Karpas-422 (cell line): Measurements from ENCODE around the gene BTBD7. TPM values are rescaled to one million over a fixed set of nuclear protein-coding genes. Genes with fewer than 3 reads are reported as not detected.

ENCODE experiments used
- DNase-seq: peaks from one replicate; pipeline ENCODE4 v3.0.0-alpha.2; 2015
- H2AFZ ChIP-seq: fragments of 200-600 bp; sonication (generic); 2 replicates; pipeline ENCODE4 v1.6.1; 2014; ENCODE audit warnings: antibody characterized with exemption, low read length, mixed read lengths
- H3K27ac ChIP-seq: fragments of 200-600 bp; sonication (generic); 2 replicates; pipeline ENCODE4 v1.5.1; 2014; ENCODE audit warnings: mild to moderate bottlenecking, low read length, moderate library complexity
- H3K27me3 ChIP-seq: fragments of 200-600 bp; sonication (generic); 2 replicates; pipeline ENCODE4 v1.6.1; 2014; ENCODE audit warnings: low read length, mixed read lengths
- H3K36me3 ChIP-seq: fragments of 200-600 bp; sonication (generic); 2 replicates; pipeline ENCODE4 v1.6.1; 2014; ENCODE audit warnings: low read length, mixed read lengths; ENCODE audit not compliant: insufficient read depth
- H3K4me1 ChIP-seq: fragments of 200-600 bp; sonication (generic); 2 replicates; pipeline ENCODE4 v1.6.1; 2014; ENCODE audit warnings: mild to moderate bottlenecking, low read length, mixed read lengths
- H3K4me2 ChIP-seq: fragments of 200-600 bp; sonication (generic); 2 replicates; pipeline ENCODE4 v1.6.1; 2014; ENCODE audit warnings: low read length, low read depth, mild to moderate bottlenecking; ENCODE audit not compliant: poor library complexity, severe bottlenecking
- H3K4me3 ChIP-seq: fragments of 200-600 bp; sonication (generic); 2 replicates; pipeline ENCODE4 v1.5.1; 2014; ENCODE audit warnings: mild to moderate bottlenecking, antibody characterized with exemption, low read length, mixed read lengths
- H3K79me2 ChIP-seq: fragments of 200-600 bp; sonication (generic); 2 replicates; pipeline ENCODE4 v1.6.1; 2014; ENCODE audit warnings: mild to moderate bottlenecking, low read length, mixed read lengths
- H3K9ac ChIP-seq: fragments of 200-600 bp; sonication (generic); 2 replicates; pipeline ENCODE4 v1.6.0; 2014; ENCODE audit warnings: low read length
- H3K9me2 ChIP-seq: fragments of 200-600 bp; sonication (generic), shearing (Covaris generic); replicated peaks from 2 replicates; pipeline ENCODE4 v1.6.0; 2014; ENCODE audit warnings: mild to moderate bottlenecking, low read length, moderate library complexity; ENCODE audit not compliant: insufficient read depth
- H3K9me3 ChIP-seq: fragments of 300-700, 200-600 bp; sonication (generic); 2 replicates; pipeline ENCODE4 v1.6.1; 2014; ENCODE audit warnings: low read length, mixed read lengths
- H4K20me1 ChIP-seq: fragments of 200-600 bp; sonication (generic); 2 replicates; pipeline ENCODE4 v1.6.1; 2014; ENCODE audit warnings: mild to moderate bottlenecking, antibody characterized with exemption, low read length, low read depth; ENCODE audit not compliant: insufficient read depth
- total RNA-seq: library from RNA; depleted of rRNA; stranded (reverse); fragments of >200 nt; shearing (Covaris generic); gene quantifications from 2 replicates; pipeline ENCODE4 v1.2.3, GENCODE V29; 2014; ENCODE audit warnings: low replicate concordance

The BTBD7 gene
- total RNA-seq, 1 experiment from 2014 or later = 27.4 TPM

DNA sequence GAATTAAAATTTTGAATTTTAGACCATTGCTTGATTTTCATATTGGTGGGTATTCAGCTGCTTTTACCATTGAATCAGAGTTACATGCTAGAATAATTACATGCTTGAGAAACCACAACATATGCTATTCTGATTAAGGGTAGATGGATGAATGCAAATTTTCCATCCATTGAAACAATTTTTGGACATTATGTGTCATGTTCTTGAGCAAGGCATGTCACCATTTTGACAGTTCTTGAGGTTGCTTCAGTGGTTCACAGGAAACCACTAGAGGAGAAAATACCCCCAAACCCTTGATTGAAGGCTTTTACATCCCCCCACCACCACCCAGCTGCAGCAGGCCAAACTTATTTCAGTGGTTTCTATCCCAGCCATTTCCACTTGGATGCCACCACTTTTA lies 112.3 kb downstream of the BTBD7 start:
- Histone ChIP-seq H3K79me2 (no peaks in the 10 kb centered on the region), H2AFZ (no peak overlapping the region), H3K4me3 (no peak overlapping the region), H3K9me3 (no peaks in the 10 kb centered on the region), H3K9me2 (no peaks in the 10 kb centered on the region), H3K27ac (no peak overlapping the region), H3K4me2 (no peak overlapping the region), H3K27me3 (no peaks in the 10 kb centered on the region), H3K4me1 (peaks cover 2% of the 10 kb centered on the region; the same call in 1 of the 2 replicates), H4K20me1 (no peaks in the 10 kb centered on the region), H3K9ac (no peak overlapping the region), H3K36me3 (peaks cover 44% of the 10 kb centered on the region)
- peak; percentile 61 for DNase-seq

DNA sequence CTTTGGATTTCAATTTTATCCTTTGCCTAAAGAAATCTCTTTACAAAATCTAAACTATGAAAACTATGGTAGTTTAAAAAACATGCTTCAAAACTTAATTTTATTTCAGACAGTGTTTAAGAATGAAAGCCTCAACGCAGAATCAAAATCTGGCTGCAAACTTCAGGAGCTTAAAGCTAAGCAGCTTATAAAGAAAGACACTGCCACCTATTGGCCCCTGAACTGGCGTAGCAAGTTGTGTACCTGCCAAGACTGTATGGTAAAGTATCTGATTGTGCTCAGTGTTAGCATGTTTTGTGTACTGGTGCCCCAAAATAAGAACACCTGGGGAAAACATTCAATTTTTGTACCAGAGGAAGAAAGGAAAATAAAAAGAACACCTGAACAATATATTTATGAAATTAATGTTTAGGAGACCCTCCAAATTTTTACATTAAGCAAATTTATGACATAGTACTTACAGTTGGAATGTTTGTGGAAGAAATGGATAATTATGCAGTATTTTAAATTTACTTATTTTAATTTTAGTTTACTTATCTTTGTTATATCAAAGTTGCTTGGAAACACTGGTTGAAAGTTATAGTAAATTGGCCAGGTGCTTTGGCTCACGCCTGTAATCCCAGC lies 113.6 kb downstream of the BTBD7 start:
- H3K36me3 ChIP-seq = peaks cover 43% of the 10 kb centered on the region
- H3K9ac ChIP-seq = no peak overlapping the region
- no peaks in the 10 kb centered on the region for H3K9me3 ChIP-seq
- no peaks in the 10 kb centered on the region for H3K79me2 ChIP-seq
- H3K4me3 ChIP-seq = no peak overlapping the region
- no peak overlapping the region for H3K4me2 ChIP-seq
- peak; percentile 89 for DNase-seq
- H2AFZ ChIP-seq = no peak overlapping the region
- no peaks in the 10 kb centered on the region for H3K27me3 ChIP-seq
- no peak overlapping the region for H3K27ac ChIP-seq
- no peaks in the 10 kb centered on the region for H4K20me1 ChIP-seq
- no peaks in the 10 kb centered on the region for H3K9me2 ChIP-seq
- H3K4me1 ChIP-seq = peaks cover 2% of the 10 kb centered on the region; the same call in 1 of the 2 replicates

DNA sequence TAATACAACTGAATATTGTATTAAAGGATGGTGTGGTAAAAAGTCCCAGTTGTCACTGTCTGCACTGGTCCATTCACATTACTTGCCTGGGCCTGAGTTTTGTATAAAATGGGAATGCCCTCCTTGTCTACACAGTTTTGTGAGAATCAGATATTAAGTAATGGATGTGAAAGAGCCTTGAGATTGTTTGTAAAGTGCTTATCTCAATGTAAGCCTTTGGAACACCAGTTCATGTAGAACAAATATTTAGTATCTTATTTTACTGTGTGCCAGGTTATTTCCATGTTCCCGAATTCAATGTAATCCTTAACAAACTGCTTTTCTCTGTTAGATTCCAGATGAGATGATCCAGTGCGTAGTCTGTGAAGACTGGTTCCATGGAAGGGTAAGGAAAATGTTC lies 118.2 kb downstream of the BTBD7 start:
- Histone ChIP-seq H2AFZ (no peak overlapping the region), H3K9me2 (no peaks in the 10 kb centered on the region), H3K4me3 (no peak overlapping the region), H3K9me3 (no peaks in the 10 kb centered on the region), H3K4me2 (no peak overlapping the region), H3K79me2 (peaks cover 14% of the 10 kb centered on the region), H3K36me3 (peaks cover 39% of the 10 kb centered on the region; the same call in 1 of the 2 replicates), H3K27ac (no peak overlapping the region), H3K4me1 (peaks cover 22% of the 10 kb centered on the region), H3K27me3 (no peaks in the 10 kb centered on the region), H3K9ac (no peak overlapping the region), H4K20me1 (no peaks in the 10 kb centered on the region)
- no peak for DNase-seq

DNA sequence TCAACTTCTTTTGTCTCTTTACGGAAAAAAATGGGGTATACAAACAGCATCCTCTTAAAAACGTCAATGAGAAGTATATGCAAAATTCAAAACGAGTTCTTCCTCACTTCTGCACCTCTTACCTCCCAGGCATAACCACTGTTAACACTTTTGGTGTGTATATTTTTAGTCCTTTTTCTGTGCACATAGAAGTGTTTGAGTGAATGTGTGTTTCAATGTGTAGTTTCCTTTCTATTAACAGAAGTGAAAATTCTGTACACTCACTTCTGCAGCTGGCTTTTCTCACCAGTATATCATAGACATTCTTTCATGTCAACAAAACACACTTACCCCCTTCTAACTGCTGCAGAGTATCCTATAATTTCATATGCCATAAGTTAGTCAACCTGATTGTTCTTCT lies 120.4 kb downstream of the BTBD7 start:
- Histone ChIP-seq H3K36me3 (peaks cover 30% of the 10 kb centered on the region; the same call in 1 of the 2 replicates), H3K27ac (peak overlapping the region; percentile 43), H3K4me2 (no peak overlapping the region)

DNA sequence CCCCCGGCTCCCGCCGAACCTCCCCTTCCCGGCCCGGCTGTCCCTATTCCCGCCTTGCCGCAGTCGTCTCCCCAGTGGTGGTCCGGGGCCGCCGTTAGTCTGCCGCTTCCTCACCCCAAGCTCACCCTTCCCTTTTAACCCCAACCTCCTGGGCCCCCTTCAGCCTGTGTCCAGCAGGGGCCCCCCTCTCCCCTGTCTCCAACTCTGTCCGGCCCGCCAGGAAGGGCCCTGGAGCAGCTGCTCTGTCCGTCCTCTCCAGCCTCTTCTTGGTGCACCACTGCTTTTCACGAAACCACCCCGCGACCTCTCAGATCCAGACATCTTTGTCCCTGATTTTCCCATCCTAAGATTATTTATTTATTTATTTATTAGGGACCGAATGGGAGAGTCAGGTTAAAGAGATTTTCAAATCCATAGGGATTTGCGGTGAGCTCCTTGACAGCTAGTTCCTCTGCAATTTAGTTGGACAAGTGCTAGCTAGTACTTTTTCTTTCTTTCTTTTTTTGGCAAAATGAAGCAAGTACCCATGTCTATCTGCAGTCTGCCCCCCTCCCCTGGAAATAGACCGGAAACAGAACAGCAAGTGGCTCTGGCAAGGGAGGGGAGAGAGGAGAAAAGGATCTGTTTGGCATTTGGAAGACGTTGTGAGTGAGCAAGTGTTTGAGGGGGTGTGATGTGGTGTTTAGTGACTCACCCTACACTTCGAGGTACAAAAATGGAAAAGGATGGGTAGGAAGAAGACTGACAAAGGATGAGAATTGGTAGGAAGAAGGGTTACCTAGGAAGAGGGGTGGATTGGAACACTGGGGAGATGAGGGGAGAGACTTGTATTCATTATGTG lies 125.1 kb downstream of the BTBD7 start:
- Histone ChIP-seq H3K9me2 (no peaks in the 10 kb centered on the region), H3K27ac (peak overlapping the region; percentile 39), H2AFZ (peak overlapping the region; percentile 58; the same call in 1 of the 2 replicates), H3K4me1 (peaks cover 60% of the 10 kb centered on the region), H3K36me3 (peaks cover 28% of the 10 kb centered on the region; the same call in 1 of the 2 replicates), H3K4me3 (peak overlapping the region; percentile 98), H3K27me3 (no peaks in the 10 kb centered on the region), H3K9ac (peak overlapping the region; percentile 93), H3K9me3 (no peaks in the 10 kb centered on the region), H4K20me1 (no peaks in the 10 kb centered on the region), H3K4me2 (peak overlapping the region; percentile 95), H3K79me2 (peaks cover 80% of the 10 kb centered on the region)
- peak; percentile 77 for DNase-seq

More for the DNA sequence above, 120.4 kb downstream of the BTBD7 start:
- H3K9me2 ChIP-seq = no peaks in the 10 kb centered on the region
- no peaks in the 10 kb centered on the region for H3K9me3 ChIP-seq
- peaks cover 40% of the 10 kb centered on the region for H3K4me1 ChIP-seq
- H3K9ac ChIP-seq = no peak overlapping the region
- H3K27me3 ChIP-seq = no peaks in the 10 kb centered on the region
- peaks cover 36% of the 10 kb centered on the region for H3K79me2 ChIP-seq
- H3K4me3 ChIP-seq = no peak overlapping the region
- H2AFZ ChIP-seq = no peak overlapping the region
- no peaks in the 10 kb centered on the region for H4K20me1 ChIP-seq
- DNase-seq = no peak

DNA sequence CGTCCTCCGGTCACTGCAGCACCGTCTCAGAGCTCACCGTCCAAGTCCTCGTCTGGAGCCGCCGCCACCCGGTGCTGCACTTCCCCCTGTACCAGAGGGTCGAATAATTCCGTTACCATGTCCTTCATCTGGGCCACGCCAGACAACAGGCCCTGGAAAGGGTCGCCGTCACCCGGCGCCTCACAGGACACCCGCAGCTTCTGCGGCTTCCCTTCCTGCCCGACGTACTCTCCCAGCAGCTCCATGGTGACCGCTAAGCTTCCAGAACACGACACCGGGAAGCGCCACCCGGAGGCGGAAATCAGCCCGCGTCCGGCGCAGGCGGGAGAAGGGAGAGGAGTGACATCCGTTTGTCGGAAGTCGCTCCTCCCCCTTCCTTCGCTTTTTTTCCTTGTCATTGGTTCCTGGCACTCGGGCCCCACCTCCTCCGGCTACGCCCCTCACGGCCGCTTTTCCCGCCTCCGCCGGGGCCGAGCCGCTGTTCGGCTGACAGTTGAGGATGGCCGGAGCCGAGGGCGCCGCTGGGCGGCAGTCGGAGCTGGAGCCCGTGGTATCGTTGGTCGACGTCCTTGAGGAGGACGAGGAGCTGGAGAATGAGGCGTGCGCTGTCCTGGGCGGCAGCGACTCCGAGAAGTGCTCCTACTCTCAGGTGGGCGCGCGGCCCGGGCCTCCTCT lies 125.9 kb downstream of the BTBD7 start, which contains the start of the genes GON7 and UBR7:
Gene GON7 (minus strand): TSS at position 273 of the 675 bp plus-strand sequence. CDS start 28 bp downstream, at position 245.
Gene UBR7 (plus strand): TSS at position 464 of the 675 bp plus-strand sequence. CDS start 36 bp downstream, at position 500.
- peak within 1 kb of the TSS; percentile 98 for H3K4me3 ChIP-seq
- H3K9me3 ChIP-seq = no peaks in the 10 kb centered on the region
- H4K20me1 ChIP-seq = no peaks in the 10 kb centered on the region
- H3K4me1 ChIP-seq = peaks cover 55% of the 10 kb centered on the region
- peak within 1 kb of the TSS; percentile 95 for H3K4me2 ChIP-seq
- peak within 1 kb of the TSS; percentile 58; the same call in 1 of the 2 replicates for H2AFZ ChIP-seq
- H3K9ac ChIP-seq = peak within 1 kb of the TSS; percentile 93
- DNase-seq = peak; percentile 99
- H3K27ac ChIP-seq = peak within 1 kb of the TSS; percentile 61
- no peaks in the 10 kb centered on the region for H3K9me2 ChIP-seq
- H3K79me2 ChIP-seq = peaks cover 82% of the 10 kb centered on the region
- H3K27me3 ChIP-seq = no peaks in the 10 kb centered on the region
- H3K36me3 ChIP-seq = peaks cover 31% of the 10 kb centered on the region; the same call in 1 of the 2 replicates

DNA sequence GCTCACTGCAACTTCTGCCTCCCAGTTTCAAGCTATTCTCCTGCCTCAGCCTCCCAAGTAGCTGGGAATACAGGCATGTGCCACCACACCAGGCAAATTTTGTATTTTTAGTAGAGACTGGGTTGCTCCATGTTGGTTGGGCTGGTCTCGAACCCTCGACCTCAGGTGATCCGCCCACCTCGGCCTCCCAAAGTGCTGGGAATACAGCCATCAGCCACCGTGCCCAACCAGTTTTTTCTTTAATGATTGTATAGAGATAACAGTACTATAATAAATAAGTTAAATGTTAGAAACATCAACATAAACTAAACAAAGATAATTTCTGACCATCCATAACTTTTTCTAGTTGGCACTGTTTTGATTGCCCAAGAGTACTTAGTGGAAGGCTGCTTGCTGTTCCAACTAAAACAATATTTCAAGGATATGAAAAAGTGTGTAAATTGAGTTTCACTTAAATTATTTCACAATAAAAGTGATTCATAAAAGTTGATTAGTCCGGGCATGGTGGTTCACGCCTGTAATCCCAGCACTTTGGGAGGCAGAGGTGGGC lies 131.6 kb downstream of the BTBD7 start:
- Histone ChIP-seq H3K4me2 (no peak overlapping the region), H3K27ac (no peak overlapping the region), H3K4me3 (no peak overlapping the region), H3K27me3 (no peaks in the 10 kb centered on the region), H3K4me1 (peaks cover 20% of the 10 kb centered on the region), H3K79me2 (peaks cover 64% of the 10 kb centered on the region), H2AFZ (no peak overlapping the region), H3K9me2 (no peaks in the 10 kb centered on the region), H3K9ac (no peak overlapping the region), H3K9me3 (no peaks in the 10 kb centered on the region), H3K36me3 (peaks cover 23% of the 10 kb centered on the region; the same call in 1 of the 2 replicates), H4K20me1 (no peaks in the 10 kb centered on the region)
- no peak for DNase-seq
